HL-60/S4 (cell line): ENCODE data around the gene GTF2H1.
"Not testable (repeated sequence)": the region's sequence is repeated elsewhere in the genome, so short reads cannot be mapped to it uniquely, and the experiment has no call there.

Experiments
- in situ Hi-C: fragments of 300-500 bp; cut with MboI; formaldehyde crosslinking; loops from 2 replicates; pipeline ENCODE4 v1.14.3; 2022; ENCODE audit warnings: low sequenced_read_pairs

GTF2H1 gene

GRCh38 chr11:18372201-18372600 is 49.8 kb downstream of the GTF2H1 start:
- in situ Hi-C loops, result no loop called here

- in situ Hi-C loops, result no loop called here
These were observed 52.6 kb downstream of the GTF2H1 start for GRCh38 chr11:18374956-18375355.

- in situ Hi-C loops, result no loop called here
These were observed 53.6 kb downstream of the GTF2H1 start for GRCh38 chr11:18375941-18376340.

- in situ Hi-C loops, result no loop called here
These were observed 56.8 kb downstream of the GTF2H1 start for GRCh38 chr11:18379201-18379600.

- in situ Hi-C loops, result no loop called here
These were observed 61.2 kb downstream of the GTF2H1 start for GRCh38 chr11:18383388-18384156.

GRCh38 chr11:18384157-18384641 is 61.8 kb downstream of the GTF2H1 start:
- in situ Hi-C loops, result no loop called here

GRCh38 chr11:18390088-18390487 is 67.7 kb downstream of the GTF2H1 start:
- in situ Hi-C loops, result no loop called here

- in situ Hi-C loops, result no loop called here
These were observed 70.3 kb downstream of the GTF2H1 start for GRCh38 chr11:18392434-18393321.

- in situ Hi-C loops, result no loop called here
These were observed 71.4 kb downstream of the GTF2H1 start for GRCh38 chr11:18393581-18394274.

- in situ Hi-C loops, result no loop called here
These were observed 72.0 kb downstream of the GTF2H1 start, which contains the start of gene LDHA for GRCh38 chr11:18394275-18394927. Gene LDHA (plus strand): TSS chr11:18394563. CDS start chr11:18396843, 2,280 bp downstream.

GRCh38 chr11:18394928-18395734 is 72.8 kb downstream of the GTF2H1 start:
- in situ Hi-C loops, result no loop called here

GRCh38 chr11:18395735-18396504 is 73.6 kb downstream of the GTF2H1 start:
- in situ Hi-C loops, result no loop called here

- in situ Hi-C loops, result no loop called here
These were observed 75.6 kb downstream of the GTF2H1 start for GRCh38 chr11:18397921-18398320.

GRCh38 chr11:18401077-18401476 is 78.7 kb downstream of the GTF2H1 start:
- in situ Hi-C loops, result not testable (repeated sequence)

GRCh38 chr11:18404062-18404461 is 81.7 kb downstream of the GTF2H1 start:
- in situ Hi-C loops, result no loop called here

GRCh38 chr11:18407400-18407799 is 85.0 kb downstream of the GTF2H1 start:
- in situ Hi-C loops, result not testable (repeated sequence)

GRCh38 chr11:18408558-18409291 is 86.4 kb downstream of the GTF2H1 start:
- in situ Hi-C loops, result no loop called here

- in situ Hi-C loops, result no loop called here
These were observed 94.1 kb downstream of the GTF2H1 start for GRCh38 chr11:18416459-18416858.
